ENCODE data around the gene ZNF319. TPM values are rescaled to one million over a fixed set of nuclear protein-coding genes. Genes with fewer than 3 reads are reported as not detected.
A peak's percentile ranks its signal among the peaks of the same experiment; 100 is the strongest.

Gene ZNF319
- total RNA-seq, 1 experiment from 2014 or later: 5.5 TPM

DNA sequence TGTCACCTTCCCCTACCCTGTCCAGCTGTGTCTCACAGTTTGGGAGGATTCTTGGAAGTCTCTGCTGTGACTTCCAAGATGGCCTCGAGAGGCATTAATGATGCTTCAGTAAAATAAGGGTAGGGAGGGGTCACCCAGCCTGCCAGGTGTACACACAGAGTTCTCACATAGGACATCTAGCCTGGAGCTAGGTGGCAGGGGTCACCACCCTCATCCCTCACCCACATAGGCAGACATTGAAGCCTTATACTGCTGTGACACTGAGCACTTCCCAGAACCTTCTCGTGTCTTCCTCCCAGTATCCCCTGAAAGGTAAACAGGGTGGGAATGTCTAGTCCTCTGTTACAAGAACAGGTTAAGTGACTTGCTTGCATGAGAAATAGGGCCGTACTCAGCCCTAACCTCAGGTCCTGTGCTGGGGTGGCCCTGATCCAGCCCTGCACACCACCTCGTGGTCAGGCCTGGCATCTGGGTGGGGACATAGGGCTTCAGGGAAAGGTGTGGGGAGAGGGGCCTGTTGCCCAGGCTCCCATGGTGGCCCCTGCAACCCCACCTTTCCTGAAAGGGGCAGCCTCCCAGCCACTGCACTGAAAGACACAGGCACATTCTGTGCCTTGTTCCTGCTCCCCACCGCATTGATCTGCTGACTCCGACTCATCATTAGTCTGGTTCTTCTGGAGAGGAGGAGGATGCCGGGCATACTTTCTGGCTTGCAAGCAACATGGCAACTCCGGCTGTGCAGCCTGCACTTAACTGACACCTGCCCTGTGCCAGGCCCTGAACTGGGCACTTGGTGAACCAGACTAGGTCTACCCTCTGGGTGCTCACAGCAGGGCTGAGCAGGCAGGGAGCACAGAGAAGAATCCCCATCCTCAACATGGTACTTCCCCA is 21.4 kb upstream of the ZNF319 start:
- TF ChIP-seq TCF7 (CRISPR knock-in tag; IDR thresholded peaks at IDR 0.05; ENCODE audit: low read depth): no peak
- TF ChIP-seq, protein P1, sequence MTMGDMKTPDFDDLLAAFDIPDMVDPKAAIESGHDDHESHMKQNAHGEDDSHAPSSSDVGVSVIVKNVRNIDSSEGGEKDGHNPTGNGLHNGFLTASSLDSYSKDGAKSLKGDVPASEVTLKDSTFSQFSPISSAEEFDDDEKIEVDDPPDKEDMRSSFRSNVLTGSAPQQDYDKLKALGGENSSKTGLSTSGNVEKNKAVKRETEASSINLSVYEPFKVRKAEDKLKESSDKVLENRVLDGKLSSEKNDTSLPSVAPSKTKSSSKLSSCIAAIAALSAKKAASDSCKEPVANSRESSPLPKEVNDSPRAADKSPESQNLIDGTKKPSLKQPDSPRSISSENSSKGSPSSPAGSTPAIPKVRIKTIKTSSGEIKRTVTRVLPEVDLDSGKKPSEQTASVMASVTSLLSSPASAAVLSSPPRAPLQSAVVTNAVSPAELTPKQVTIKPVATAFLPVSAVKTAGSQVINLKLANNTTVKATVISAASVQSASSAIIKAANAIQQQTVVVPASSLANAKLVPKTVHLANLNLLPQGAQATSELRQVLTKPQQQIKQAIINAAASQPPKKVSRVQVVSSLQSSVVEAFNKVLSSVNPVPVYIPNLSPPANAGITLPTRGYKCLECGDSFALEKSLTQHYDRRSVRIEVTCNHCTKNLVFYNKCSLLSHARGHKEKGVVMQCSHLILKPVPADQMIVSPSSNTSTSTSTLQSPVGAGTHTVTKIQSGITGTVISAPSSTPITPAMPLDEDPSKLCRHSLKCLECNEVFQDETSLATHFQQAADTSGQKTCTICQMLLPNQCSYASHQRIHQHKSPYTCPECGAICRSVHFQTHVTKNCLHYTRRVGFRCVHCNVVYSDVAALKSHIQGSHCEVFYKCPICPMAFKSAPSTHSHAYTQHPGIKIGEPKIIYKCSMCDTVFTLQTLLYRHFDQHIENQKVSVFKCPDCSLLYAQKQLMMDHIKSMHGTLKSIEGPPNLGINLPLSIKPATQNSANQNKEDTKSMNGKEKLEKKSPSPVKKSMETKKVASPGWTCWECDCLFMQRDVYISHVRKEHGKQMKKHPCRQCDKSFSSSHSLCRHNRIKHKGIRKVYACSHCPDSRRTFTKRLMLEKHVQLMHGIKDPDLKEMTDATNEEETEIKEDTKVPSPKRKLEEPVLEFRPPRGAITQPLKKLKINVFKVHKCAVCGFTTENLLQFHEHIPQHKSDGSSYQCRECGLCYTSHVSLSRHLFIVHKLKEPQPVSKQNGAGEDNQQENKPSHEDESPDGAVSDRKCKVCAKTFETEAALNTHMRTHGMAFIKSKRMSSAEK (CRISPR knock-in tag; IDR thresholded peaks at IDR 0.05; ENCODE audit: borderline replicate concordance): no peak
- TF ChIP-seq ZNF671 (CRISPR knock-in tag; IDR thresholded peaks at IDR 0.05): no peak
- TF ChIP-seq NR2C2 (CRISPR knock-in tag; IDR thresholded peaks at IDR 0.05): no peak
- no peak for TF ChIP-seq ZNF263 (CRISPR knock-in tag; IDR thresholded peaks at IDR 0.05; ENCODE audit: low read depth)
- no peak for TF ChIP-seq CBFB (CRISPR knock-in tag; IDR thresholded peaks at IDR 0.05; ENCODE audit: low read depth)
- TF ChIP-seq, protein P2, sequence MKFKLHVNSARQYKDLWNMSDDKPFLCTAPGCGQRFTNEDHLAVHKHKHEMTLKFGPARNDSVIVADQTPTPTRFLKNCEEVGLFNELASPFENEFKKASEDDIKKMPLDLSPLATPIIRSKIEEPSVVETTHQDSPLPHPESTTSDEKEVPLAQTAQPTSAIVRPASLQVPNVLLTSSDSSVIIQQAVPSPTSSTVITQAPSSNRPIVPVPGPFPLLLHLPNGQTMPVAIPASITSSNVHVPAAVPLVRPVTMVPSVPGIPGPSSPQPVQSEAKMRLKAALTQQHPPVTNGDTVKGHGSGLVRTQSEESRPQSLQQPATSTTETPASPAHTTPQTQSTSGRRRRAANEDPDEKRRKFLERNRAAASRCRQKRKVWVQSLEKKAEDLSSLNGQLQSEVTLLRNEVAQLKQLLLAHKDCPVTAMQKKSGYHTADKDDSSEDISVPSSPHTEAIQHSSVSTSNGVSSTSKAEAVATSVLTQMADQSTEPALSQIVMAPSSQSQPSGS (CRISPR knock-in tag; IDR thresholded peaks at IDR 0.05; ENCODE audit: borderline replicate concordance, low read depth): no peak
- no peak for TF ChIP-seq ZBTB21 (CRISPR knock-in tag; IDR thresholded peaks at IDR 0.05; ENCODE audit: borderline replicate concordance)
- TF ChIP-seq, protein P3, sequence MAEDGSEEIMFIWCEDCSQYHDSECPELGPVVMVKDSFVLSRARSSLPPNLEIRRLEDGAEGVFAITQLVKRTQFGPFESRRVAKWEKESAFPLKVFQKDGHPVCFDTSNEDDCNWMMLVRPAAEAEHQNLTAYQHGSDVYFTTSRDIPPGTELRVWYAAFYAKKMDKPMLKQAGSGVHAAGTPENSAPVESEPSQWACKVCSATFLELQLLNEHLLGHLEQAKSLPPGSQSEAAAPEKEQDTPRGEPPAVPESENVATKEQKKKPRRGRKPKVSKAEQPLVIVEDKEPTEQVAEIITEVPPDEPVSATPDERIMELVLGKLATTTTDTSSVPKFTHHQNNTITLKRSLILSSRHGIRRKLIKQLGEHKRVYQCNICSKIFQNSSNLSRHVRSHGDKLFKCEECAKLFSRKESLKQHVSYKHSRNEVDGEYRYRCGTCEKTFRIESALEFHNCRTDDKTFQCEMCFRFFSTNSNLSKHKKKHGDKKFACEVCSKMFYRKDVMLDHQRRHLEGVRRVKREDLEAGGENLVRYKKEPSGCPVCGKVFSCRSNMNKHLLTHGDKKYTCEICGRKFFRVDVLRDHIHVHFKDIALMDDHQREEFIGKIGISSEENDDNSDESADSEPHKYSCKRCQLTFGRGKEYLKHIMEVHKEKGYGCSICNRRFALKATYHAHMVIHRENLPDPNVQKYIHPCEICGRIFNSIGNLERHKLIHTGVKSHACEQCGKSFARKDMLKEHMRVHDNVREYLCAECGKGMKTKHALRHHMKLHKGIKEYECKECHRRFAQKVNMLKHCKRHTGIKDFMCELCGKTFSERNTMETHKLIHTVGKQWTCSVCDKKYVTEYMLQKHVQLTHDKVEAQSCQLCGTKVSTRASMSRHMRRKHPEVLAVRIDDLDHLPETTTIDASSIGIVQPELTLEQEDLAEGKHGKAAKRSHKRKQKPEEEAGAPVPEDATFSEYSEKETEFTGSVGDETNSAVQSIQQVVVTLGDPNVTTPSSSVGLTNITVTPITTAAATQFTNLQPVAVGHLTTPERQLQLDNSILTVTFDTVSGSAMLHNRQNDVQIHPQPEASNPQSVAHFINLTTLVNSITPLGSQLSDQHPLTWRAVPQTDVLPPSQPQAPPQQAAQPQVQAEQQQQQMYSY (CRISPR knock-in tag; IDR thresholded peaks at IDR 0.05): no peak
- DNase-seq (ENCODE audit: low spot score) (no peak), ATAC-seq (no peak)
- POLR2A ChIA-PET: no interaction called here
- peaks cover 30% of the 10 kb centered on the region for H3K4me1 Mint-ChIP-seq
- no peak overlapping the region for H3K27ac Mint-ChIP-seq
- peaks cover 10% of the 10 kb centered on the region for H3K27me3 Mint-ChIP-seq (ENCODE audit: low read depth)
- no peaks in the 10 kb centered on the region for H3K9me3 Mint-ChIP-seq
- H3K4me3 Mint-ChIP-seq: no peak overlapping the region
- no peaks in the 10 kb centered on the region for H3K36me3 Mint-ChIP-seq
- CTCF ChIA-PET: interaction anchor here (1.5 to 3.3 kb wide), 2 partner anchors 100 kb away, joined by 5 to 54 read pairs; no protein-coding TSS in a partner anchor

DNA sequence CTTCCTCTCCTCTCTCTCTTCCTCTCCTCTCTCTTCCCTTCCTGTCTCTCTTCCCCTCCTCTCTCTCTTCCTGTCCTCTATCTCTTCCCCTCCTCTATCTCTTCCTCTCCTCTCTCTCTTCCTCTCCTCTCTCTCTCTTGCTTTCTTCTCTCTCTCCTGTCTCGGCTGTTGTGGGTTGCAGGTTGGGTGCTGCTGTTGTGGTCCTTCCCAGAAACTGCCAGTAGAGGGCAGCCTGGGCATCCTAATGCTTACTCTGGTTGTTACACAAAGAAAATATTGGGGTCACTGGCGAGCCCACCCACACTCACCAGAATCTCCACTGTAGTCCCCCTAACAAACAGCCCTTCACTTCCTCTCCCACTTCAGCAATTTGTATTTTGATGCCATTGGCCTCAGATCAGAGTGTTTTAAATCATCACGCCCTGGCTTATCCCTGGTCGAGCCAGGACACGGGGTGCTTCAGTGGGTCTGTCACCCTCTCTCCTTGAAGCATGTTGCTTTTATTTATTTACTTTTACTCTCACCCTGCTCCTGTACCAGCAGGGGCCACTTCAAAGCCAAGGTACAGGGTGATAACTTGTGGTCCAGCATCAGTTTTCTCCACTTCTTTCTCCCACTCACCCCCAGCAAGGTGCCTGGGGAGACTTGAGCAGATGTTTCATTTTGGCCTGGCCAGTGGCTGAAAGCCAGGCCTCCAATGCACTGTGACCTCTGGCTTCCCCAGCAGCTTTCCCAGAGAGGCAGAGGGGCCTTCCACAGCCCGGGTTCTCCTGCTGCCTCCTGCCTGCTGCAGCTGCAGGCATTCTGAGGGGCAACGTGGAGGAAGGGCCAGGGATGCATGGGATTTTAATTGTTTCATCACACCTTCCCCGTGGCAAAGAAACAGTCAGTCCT is 20.4 kb upstream of the ZNF319 start:
- H3K4me1 Mint-ChIP-seq: peaks cover 30% of the 10 kb centered on the region
- TF ChIP-seq, protein P4, sequence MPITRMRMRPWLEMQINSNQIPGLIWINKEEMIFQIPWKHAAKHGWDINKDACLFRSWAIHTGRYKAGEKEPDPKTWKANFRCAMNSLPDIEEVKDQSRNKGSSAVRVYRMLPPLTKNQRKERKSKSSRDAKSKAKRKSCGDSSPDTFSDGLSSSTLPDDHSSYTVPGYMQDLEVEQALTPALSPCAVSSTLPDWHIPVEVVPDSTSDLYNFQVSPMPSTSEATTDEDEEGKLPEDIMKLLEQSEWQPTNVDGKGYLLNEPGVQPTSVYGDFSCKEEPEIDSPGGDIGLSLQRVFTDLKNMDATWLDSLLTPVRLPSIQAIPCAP (CRISPR knock-in tag; IDR thresholded peaks at IDR 0.05): no peak
- TF ChIP-seq, protein P5, sequence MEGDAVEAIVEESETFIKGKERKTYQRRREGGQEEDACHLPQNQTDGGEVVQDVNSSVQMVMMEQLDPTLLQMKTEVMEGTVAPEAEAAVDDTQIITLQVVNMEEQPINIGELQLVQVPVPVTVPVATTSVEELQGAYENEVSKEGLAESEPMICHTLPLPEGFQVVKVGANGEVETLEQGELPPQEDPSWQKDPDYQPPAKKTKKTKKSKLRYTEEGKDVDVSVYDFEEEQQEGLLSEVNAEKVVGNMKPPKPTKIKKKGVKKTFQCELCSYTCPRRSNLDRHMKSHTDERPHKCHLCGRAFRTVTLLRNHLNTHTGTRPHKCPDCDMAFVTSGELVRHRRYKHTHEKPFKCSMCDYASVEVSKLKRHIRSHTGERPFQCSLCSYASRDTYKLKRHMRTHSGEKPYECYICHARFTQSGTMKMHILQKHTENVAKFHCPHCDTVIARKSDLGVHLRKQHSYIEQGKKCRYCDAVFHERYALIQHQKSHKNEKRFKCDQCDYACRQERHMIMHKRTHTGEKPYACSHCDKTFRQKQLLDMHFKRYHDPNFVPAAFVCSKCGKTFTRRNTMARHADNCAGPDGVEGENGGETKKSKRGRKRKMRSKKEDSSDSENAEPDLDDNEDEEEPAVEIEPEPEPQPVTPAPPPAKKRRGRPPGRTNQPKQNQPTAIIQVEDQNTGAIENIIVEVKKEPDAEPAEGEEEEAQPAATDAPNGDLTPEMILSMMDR (IDR thresholded peaks at IDR 0.05): peak; percentile 70
- CTCF ChIA-PET: interaction anchor here (1.5 kb wide), 1 partner anchor 101 kb away, joined by 5 read pairs; no protein-coding TSS in a partner anchor
- DNase-seq (ENCODE audit: low spot score): peak; percentile 77
- ATAC-seq: peak; percentile 7
- peaks cover 10% of the 10 kb centered on the region for H3K27me3 Mint-ChIP-seq (ENCODE audit: low read depth)
- no peak overlapping the region; the same call in 1 of the 2 replicates for H3K27ac Mint-ChIP-seq
- no peaks in the 10 kb centered on the region for H3K9me3 Mint-ChIP-seq
- no peaks in the 10 kb centered on the region for H3K36me3 Mint-ChIP-seq
- POLR2A ChIA-PET: no interaction called here
- H3K4me3 Mint-ChIP-seq: no peak overlapping the region
